ENCODE results near the gene LAMP2. TPM values are rescaled to one million over a fixed set of nuclear protein-coding genes. Genes with fewer than 3 reads are reported as not detected.
"Not testable (repeated sequence)": the region's sequence is repeated elsewhere in the genome, so short reads cannot be mapped to it uniquely, and the experiment has no call there.

LAMP2 gene
- total RNA-seq: 10 to 100 TPM; 25.6 to 58.6 TPM

- Mint-ChIP-seq H3K36me3 (peaks cover 7% of the 10 kb centered on the region), H3K27me3 (peaks cover 0 to 7% of the 10 kb centered on the region in 2 donors), H3K4me1 (ENCODE audit: low read depth in 2 of 2) (peaks cover 17 to 21% of the 10 kb centered on the region in 2 donors), H3K4me3 (peak within 1 kb of the TSS; percentile 100), H3K9me3 (no peaks in the 10 kb centered on the region), H3K27ac (peak within 1 kb of the TSS; percentile 77 to 85)
- peak; percentile 95 to 96 for ATAC-seq
- peak; percentile 86 for DNase-seq (ENCODE audit: low spot score)
Measured at GRCh38 chrX:120468825-120469525, at the start of gene LAMP2. TSS of gene LAMP2 (minus strand) at chrX:120469296. CDS start at chrX:120469169, 127 bp downstream.

- Mint-ChIP-seq H3K4me1 (ENCODE audit: low read depth in 2 of 2) (no peaks in the 10 kb centered on the region), H3K27ac (no peak overlapping the region), H3K36me3 (no peaks in the 10 kb centered on the region), H3K27me3 (peaks cover 0 to 2% of the 10 kb centered on the region in 2 donors), H3K9me3 (no peaks in the 10 kb centered on the region), H3K4me3 (no peak overlapping the region)
- DNase-seq (ENCODE audit: low spot score) (no peak), ATAC-seq (no peak)
Measured at GRCh38 chrX:120517936-120518335, 48.8 kb upstream of the LAMP2 start.

- Mint-ChIP-seq H3K27me3 (peaks cover 0 to 2% of the 10 kb centered on the region in 2 donors), H3K9me3 (no peaks in the 10 kb centered on the region), H3K4me3 (no peak overlapping the region), H3K27ac (no peak overlapping the region), H3K4me1 (ENCODE audit: low read depth in 2 of 2) (no peaks in the 10 kb centered on the region), H3K36me3 (no peaks in the 10 kb centered on the region)
- ATAC-seq (no peak), DNase-seq (ENCODE audit: low spot score) (no peak)
Measured at GRCh38 chrX:120514236-120514635, 45.1 kb upstream of the LAMP2 start.

GRCh38 chrX:120512627-120513026 is 43.5 kb upstream of the LAMP2 start:
- DNase-seq (ENCODE audit: low spot score): no peak
- H3K27ac Mint-ChIP-seq: no peak overlapping the region
- H3K4me3 Mint-ChIP-seq: no peak overlapping the region
- H3K36me3 Mint-ChIP-seq: no peaks in the 10 kb centered on the region
- H3K27me3 Mint-ChIP-seq: no peaks in the 10 kb centered on the region
- no peaks in the 10 kb centered on the region for H3K9me3 Mint-ChIP-seq
- no peak for ATAC-seq
- H3K4me1 Mint-ChIP-seq (ENCODE audit: low read depth in 2 of 2): no peaks in the 10 kb centered on the region

GRCh38 chrX:120512222-120512621 is 43.1 kb upstream of the LAMP2 start:
- Mint-ChIP-seq H3K27me3 (no peaks in the 10 kb centered on the region), H3K36me3 (no peaks in the 10 kb centered on the region), H3K27ac (no peak overlapping the region), H3K9me3 (no peaks in the 10 kb centered on the region), H3K4me3 (no peak overlapping the region), H3K4me1 (ENCODE audit: low read depth in 2 of 2) (no peaks in the 10 kb centered on the region)
- no peak for DNase-seq (ENCODE audit: low spot score)
- no peak for ATAC-seq

GRCh38 chrX:120504569-120504968 is 35.5 kb upstream of the LAMP2 start:
- ATAC-seq: no peak
- Mint-ChIP-seq H3K4me3 (no peak overlapping the region), H3K27ac (no peak overlapping the region), H3K36me3 (no peaks in the 10 kb centered on the region), H3K9me3 (no peaks in the 10 kb centered on the region), H3K4me1 (ENCODE audit: low read depth in 2 of 2) (peaks cover 0 to 2% of the 10 kb centered on the region in 2 donors), H3K27me3 (peaks cover 0 to 7% of the 10 kb centered on the region in 2 donors)
- DNase-seq (ENCODE audit: low spot score): no peak

DNA sequence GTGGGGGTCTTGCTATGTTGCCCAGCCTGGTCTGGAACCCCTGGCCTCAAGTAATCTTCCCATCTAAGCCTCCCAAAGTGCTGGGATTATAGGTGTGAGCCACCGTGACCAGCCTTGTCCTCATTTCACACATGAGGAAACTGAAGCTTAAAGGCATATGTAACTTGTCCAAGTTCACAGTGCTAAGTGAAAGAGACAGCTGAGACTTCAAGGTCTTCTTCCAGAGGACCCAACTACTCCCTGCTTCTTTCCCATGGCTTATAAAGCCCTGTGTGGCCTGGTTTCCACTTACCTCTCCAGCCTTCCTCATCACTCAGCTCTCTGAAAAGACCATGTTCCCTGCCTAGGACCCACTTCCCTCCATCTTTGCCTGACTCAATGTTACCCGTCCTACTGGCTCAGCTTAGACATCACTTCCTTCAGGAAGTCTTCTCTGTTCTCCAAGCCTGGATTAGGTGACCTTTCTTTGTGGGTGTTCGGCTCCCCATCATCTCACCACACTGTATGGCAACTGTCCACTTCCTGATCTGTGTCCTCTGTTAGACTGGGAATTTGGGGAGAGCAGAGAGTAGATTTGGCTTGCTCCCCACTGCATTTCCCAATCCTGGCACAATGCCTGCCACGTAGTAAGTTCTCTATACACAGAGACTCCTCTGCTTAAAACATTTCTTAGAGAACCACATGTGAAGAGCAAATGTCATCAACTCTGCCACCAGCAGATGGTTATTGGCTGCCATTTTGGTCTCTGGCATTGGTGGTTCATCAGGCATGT is 30.4 kb upstream of the LAMP2 start:
- H3K9me3 Mint-ChIP-seq: no peaks in the 10 kb centered on the region
- H3K27ac Mint-ChIP-seq: peak overlapping the region in 1 of 2 donors; percentile 41
- no peak overlapping the region for H3K4me3 Mint-ChIP-seq
- ATAC-seq: no peak
- DNase-seq (ENCODE audit: low spot score): no peak
- peaks cover 6 to 8% of the 10 kb centered on the region in 2 donors for H3K4me1 Mint-ChIP-seq (ENCODE audit: low read depth in 2 of 2)
- H3K36me3 Mint-ChIP-seq: no peaks in the 10 kb centered on the region
- H3K27me3 Mint-ChIP-seq: peaks cover 0 to 5% of the 10 kb centered on the region in 2 donors

DNA sequence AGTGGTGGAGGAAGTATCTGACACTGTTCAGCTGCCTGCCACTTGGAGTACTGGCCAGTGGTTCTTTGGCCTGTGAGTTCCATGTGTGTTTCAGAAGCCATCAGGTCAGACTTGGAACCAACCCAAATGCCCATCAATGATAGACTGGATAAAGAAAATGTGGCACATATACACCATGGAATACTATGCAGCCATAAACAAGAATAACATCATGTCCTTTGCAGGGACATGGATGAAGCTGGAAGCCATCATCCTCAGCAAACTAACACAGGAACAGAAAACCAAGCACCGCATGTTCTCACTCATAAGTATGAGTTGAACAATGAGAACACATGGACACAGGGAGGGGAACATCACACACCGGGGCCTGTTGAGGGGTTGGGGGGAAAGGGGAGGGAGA is 21.0 kb upstream of the LAMP2 start:
- H3K36me3 Mint-ChIP-seq; H3K4me3 Mint-ChIP-seq; H3K27me3 Mint-ChIP-seq; H3K9me3 Mint-ChIP-seq; DNase-seq (ENCODE audit: low spot score); ATAC-seq; H3K27ac Mint-ChIP-seq: not testable (repeated sequence)
- H3K4me1 Mint-ChIP-seq (ENCODE audit: low read depth in 2 of 2): peaks cover 0 to 14% of the 10 kb centered on the region in 2 donors

DNA sequence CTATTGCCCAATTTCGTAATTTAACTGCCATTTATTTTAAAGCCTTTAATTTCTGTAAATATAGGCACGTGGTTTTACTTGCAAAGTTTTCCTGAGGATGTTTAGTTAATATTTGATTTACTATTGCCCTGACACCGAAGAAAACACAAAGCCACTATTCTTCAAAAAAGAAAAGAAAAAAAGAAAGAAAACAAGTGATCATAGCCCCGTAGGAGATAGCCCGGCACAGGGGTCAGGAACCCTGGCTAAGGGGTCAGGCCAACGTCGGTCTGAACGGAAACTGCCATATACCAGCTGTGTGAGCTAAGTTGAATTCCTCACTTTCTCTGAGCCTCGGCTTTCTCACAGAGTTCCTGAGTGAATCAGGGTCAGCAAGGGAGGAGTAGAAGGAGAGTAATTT is 17.7 kb upstream of the LAMP2 start:
- ATAC-seq: no peak
- H3K4me3 Mint-ChIP-seq: no peak overlapping the region
- no peaks in the 10 kb centered on the region for H3K36me3 Mint-ChIP-seq
- peaks cover 0 to 16% of the 10 kb centered on the region in 2 donors for H3K4me1 Mint-ChIP-seq (ENCODE audit: low read depth in 2 of 2)
- no peaks in the 10 kb centered on the region for H3K9me3 Mint-ChIP-seq
- peaks cover 0 to 8% of the 10 kb centered on the region in 2 donors for H3K27me3 Mint-ChIP-seq
- DNase-seq (ENCODE audit: low spot score): no peak
- peak overlapping the region in 1 of 2 donors; percentile 79 for H3K27ac Mint-ChIP-seq

GRCh38 chrX:120485638-120486520 is 16.8 kb upstream of the LAMP2 start:
- Mint-ChIP-seq H3K27ac (peak overlapping the region; percentile 76 to 79), H3K27me3 (peaks cover 0 to 8% of the 10 kb centered on the region in 2 donors), H3K4me3 (peak overlapping the region; percentile 84), H3K4me1 (ENCODE audit: low read depth in 2 of 2) (peaks cover 0 to 16% of the 10 kb centered on the region in 2 donors), H3K36me3 (no peaks in the 10 kb centered on the region), H3K9me3 (no peaks in the 10 kb centered on the region)
- DNase-seq (ENCODE audit: low spot score) (peak; percentile 63), ATAC-seq (peak; percentile 89)

- H3K27ac Mint-ChIP-seq: peak overlapping the region; percentile 76 to 79
- peaks cover 0 to 8% of the 10 kb centered on the region in 2 donors for H3K27me3 Mint-ChIP-seq
- peaks cover 0 to 16% of the 10 kb centered on the region in 2 donors for H3K4me1 Mint-ChIP-seq (ENCODE audit: low read depth in 2 of 2)
- no peak for DNase-seq (ENCODE audit: low spot score)
- no peaks in the 10 kb centered on the region for H3K9me3 Mint-ChIP-seq
- H3K36me3 Mint-ChIP-seq: no peaks in the 10 kb centered on the region
- ATAC-seq: no peak
- H3K4me3 Mint-ChIP-seq: peak overlapping the region; percentile 84
Measured at GRCh38 chrX:120485315-120485637, 16.2 kb upstream of the LAMP2 start.

DNA sequence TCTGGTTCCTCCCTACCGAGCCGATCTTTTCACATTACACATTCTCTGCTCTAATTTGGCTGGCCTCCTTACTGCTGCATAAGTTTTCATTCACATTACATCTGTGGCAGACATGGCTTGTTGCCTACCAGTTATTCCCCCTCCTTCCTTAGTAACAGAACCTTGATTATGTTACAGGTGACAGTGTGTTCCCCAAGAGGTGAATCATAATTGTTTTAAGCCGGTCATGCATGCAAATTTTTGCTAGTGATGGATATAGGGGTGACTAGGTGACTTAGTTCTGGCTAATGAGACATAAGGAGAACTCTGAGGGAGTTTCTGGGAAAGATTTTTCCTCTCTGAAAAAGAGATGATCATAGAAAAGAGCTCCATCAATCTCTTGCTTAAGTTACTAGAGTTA is 8.4 kb upstream of the LAMP2 start:
- ATAC-seq (no peak), DNase-seq (ENCODE audit: low spot score) (no peak)
- Mint-ChIP-seq H3K4me3 (no peak overlapping the region), H3K27me3 (no peaks in the 10 kb centered on the region), H3K27ac (no peak overlapping the region), H3K4me1 (ENCODE audit: low read depth in 2 of 2) (no peaks in the 10 kb centered on the region), H3K9me3 (no peaks in the 10 kb centered on the region), H3K36me3 (no peaks in the 10 kb centered on the region)

DNA sequence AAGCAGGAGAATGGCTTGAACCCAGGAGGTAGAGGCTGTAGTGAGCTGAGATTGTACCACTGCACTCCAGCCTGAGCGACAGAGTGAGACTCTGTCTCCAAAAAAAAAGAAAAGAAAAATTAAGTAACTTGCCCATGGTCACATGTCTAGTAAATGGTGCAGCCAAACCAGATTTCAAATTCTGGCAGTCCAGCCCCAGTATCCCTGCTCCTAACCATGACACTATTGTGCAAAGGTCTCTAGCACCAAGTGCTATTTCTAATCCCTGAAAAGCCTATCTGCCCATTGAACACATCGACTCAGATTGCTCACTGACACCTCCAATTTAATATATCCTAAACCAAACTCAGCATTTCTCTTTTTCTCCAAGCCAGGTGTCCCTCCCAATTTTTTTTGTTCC is 7.6 kb upstream of the LAMP2 start:
- no peak overlapping the region for H3K4me3 Mint-ChIP-seq

More for the DNA sequence above, 7.6 kb upstream of the LAMP2 start:
- H3K27ac Mint-ChIP-seq: no peak overlapping the region
- ATAC-seq (no peak), DNase-seq (ENCODE audit: low spot score) (no peak)
- no peaks in the 10 kb centered on the region for H3K36me3 Mint-ChIP-seq
- H3K4me1 Mint-ChIP-seq (ENCODE audit: low read depth in 2 of 2): no peaks in the 10 kb centered on the region
- H3K27me3 Mint-ChIP-seq: no peaks in the 10 kb centered on the region
- H3K9me3 Mint-ChIP-seq: no peaks in the 10 kb centered on the region

Measured in natural killer cell treated with Interleukin-12 subunit alpha and Interleukin-12 subunit beta and Interleukin-15 and Interleukin-18, amount 100 ng/mL, for 72 hours (primary cell).